GM12891 (cell line): ENCODE results near the gene DDX47.
"Not testable (repeated sequence)": the region's sequence is repeated elsewhere in the genome, so short reads cannot be mapped to it uniquely, and the experiment has no call there.

ENCODE experiments used
- POLR2A ChIP-seq: IDR thresholded peaks from 2 replicates; pipeline ENCODE4 v1.6.1; 2011; ENCODE audit warnings: low read depth, low read length, control low read depth
- POLR2AphosphoS5 ChIP-seq: IDR thresholded peaks from 2 replicates; pipeline ENCODE4 v1.6.1; 2011; ENCODE audit warnings: low read depth, low read length, control low read depth
- POU2F2 ChIP-seq: IDR thresholded peaks from 2 replicates; pipeline ENCODE4 v1.6.1; 2011; ENCODE audit warnings: low read depth, mild to moderate bottlenecking, control low read depth, low read length, moderate library complexity
- TAF1 ChIP-seq: IDR thresholded peaks from 2 replicates; pipeline ENCODE4 v1.6.1; 2011; ENCODE audit warnings: low read depth, low read length, control low read depth

DNA sequence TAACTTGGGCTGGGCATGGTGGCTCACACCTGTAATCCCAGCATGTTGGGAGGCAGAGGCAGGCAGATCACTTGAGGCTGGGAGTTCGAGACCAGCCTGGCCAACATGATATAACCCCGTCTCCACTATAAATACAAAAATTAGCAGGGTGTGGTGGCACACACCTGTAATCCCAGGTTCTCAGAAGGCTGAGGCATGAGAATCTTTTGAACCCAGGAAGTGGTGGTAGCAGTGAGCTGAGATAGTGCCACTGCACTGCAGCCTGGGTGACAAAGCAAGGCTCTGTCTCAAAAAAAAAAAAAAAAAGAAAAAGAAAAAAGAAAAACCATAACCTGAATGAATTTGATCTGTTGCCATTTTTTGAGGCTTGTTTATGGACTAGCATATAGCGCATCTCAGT, 33.6 kb downstream of the DDX47 start:
- TF ChIP-seq POLR2AphosphoS5, TAF1, POLR2A, POU2F2: not testable (repeated sequence)
